Motor neuron (in vitro differentiated cells): Measurements from ENCODE around the gene ANKLE1. TPM values are rescaled to one million over a fixed set of nuclear protein-coding genes. Genes with fewer than 3 reads are reported as not detected.

Experiments
- ATAC-seq, 8 experiments: fragments of 200-7000 bp; cut with Tn5 transposase; replicated peaks in 6 of 8; 2 replicates each; pipeline ENCODE4 v1.8.0; 2021; ENCODE audit warnings: mild to moderate bottlenecking in 8 of 8, moderate library complexity in 8 of 8
- H3K27ac ChIP-seq, 2 donors: fragments of 250-450 bp; sonication (Bioruptor Pico); 2 replicates each; pipeline ENCODE4 v1.9.0; 2021; ENCODE audit warnings: antibody characterized with exemption in 2 of 2, mild to moderate bottlenecking in 2 of 2, moderate library complexity in 1 of 2
- H3K4me1 ChIP-seq, 2 donors: fragments of 250-450 bp; sonication (Bioruptor Pico); replicated peaks in 1 of 2; 2 replicates each; pipeline ENCODE4 v1.6.1; 2021; ENCODE audit warnings: antibody characterized with exemption in 2 of 2, mild to moderate bottlenecking in 2 of 2, moderate library complexity in 1 of 2
- H3K4me3 ChIP-seq, 5 donors: fragments of 250-450 bp; sonication (Bioruptor Pico); 2 replicates each; pipeline ENCODE4 v1.9.0; 2021; ENCODE audit warnings: antibody characterized with exemption in 5 of 5, mild to moderate bottlenecking in 5 of 5, moderate library complexity in 4 of 5
- WGBS, 10 experiments: fragments of 450-650 bp; shearing (Covaris generic); methylation state at CpG; one replicate each; pipeline ENCODE4 v1.0.0; 2022; 5-methylcytosine and 5-hydroxymethylcytosine counted together
- in situ Hi-C, 9 experiments: fragments of 400-800 bp; cut with MboI; loops; one replicate each; pipeline ENCODE4 v1.15.0; 2021; ENCODE audit warnings: low sequenced_read_pairs in 9 of 9, low pct_unique_long_range_greater_than_20kb in 2 of 9; ENCODE audit not compliant: unreplicated experiment in 9 of 9
- total RNA-seq, 8 experiments: library from RNA; unstranded; fragments of 300-600 nt; gene quantifications; 2 replicates each; pipeline versions ENCODE4 v1.2.3 to v1.2.4, GENCODE V29; 2022

The ANKLE1 gene
- total RNA-seq, 8 experiments from 2014 or later: 0.46 to 2.9 (median 1.4) TPM

- peak overlapping the region in 1 of 2 donors; percentile 86 for H3K27ac ChIP-seq
- in situ Hi-C loops: no loop called here
- WGBS, 10 experiments: no CpG with 5 or more reads among the region's 8 CpGs
- ATAC-seq: no peak
- peak overlapping the region; percentile 57 to 89 (median 61) for H3K4me3 ChIP-seq
- peaks cover 30 to 35% of the 10 kb centered on the region in 2 donors for H3K4me1 ChIP-seq
Observed at GRCh38 chr19:17243211-17243829, 38.4 kb upstream of the ANKLE1 start.

GRCh38 chr19:17243830-17244617 is 37.7 kb upstream of the ANKLE1 start:
- in situ Hi-C loops: no loop called here
- ATAC-seq: peak in 5 of 8 experiments; percentile 4 to 29 (median 19)
- H3K4me3 ChIP-seq: peak overlapping the region; percentile 57 to 89 (median 61)
- 0% methylated on average over 1 to 9 of the region's 52 CpGs; no CpG with 5 or more reads in 7 of the 10 experiments for WGBS, 10 experiments
- peak overlapping the region; percentile 20 to 86 for H3K27ac ChIP-seq
- peaks cover 33 to 38% of the 10 kb centered on the region in 2 donors for H3K4me1 ChIP-seq

- in situ Hi-C loops: no loop called here
- peak overlapping the region; percentile 57 to 89 (median 61) for H3K4me3 ChIP-seq
- ATAC-seq: peak in 1 of 8 experiments; percentile 1
- peaks cover 32 to 38% of the 10 kb centered on the region in 2 donors for H3K4me1 ChIP-seq
- WGBS, 10 experiments: 0% methylated on average over 1 to 6 of the region's 100 CpGs; no CpG with 5 or more reads in 7 of the 10 experiments
- peak overlapping the region; percentile 80 to 86 for H3K27ac ChIP-seq
Observed at GRCh38 chr19:17244618-17245534, 36.8 kb upstream of the ANKLE1 start.

- WGBS, 10 experiments: no CpG with 5 or more reads among the region's 72 CpGs
- H3K4me3 ChIP-seq: peak within 1 kb of the TSS; percentile 57 to 89 (median 61)
- H3K27ac ChIP-seq: peak within 1 kb of the TSS; percentile 80 to 86
- H3K4me1 ChIP-seq: peaks cover 25 to 32% of the 10 kb centered on the region in 2 donors
- peak in 5 of 8 experiments; percentile 0 to 3 (median 1) for ATAC-seq
- in situ Hi-C loops: no loop called here
Observed at GRCh38 chr19:17245535-17245984, 36.1 kb upstream of the ANKLE1 start, which contains the start of gene NR2F6. Gene NR2F6, minus strand, starts transcription at chr19:17245919. Its CDS starts 699 bp downstream, at chr19:17245220.

GRCh38 chr19:17246681-17247425 is 34.8 kb upstream of the ANKLE1 start:
- H3K4me3 ChIP-seq: peak overlapping the region; percentile 57 to 89 (median 61)
- peak in 3 of 8 experiments; percentile 41 to 53 (median 49) for ATAC-seq
- peak overlapping the region; percentile 80 to 84 for H3K27ac ChIP-seq
- in situ Hi-C loops: no loop called here
- peaks cover 23 to 32% of the 10 kb centered on the region in 2 donors for H3K4me1 ChIP-seq
- 0 to 28% (median 7%) methylated on average over 1 to 9 of the region's 21 CpGs; no CpG with 5 or more reads in 3 of the 10 experiments for WGBS, 10 experiments

- peak in 1 of 8 experiments; percentile 7 for ATAC-seq
- Histone ChIP-seq H3K4me3 (no peak overlapping the region), H3K4me1 (peaks cover 23 to 24% of the 10 kb centered on the region in 2 donors), H3K27ac (peak overlapping the region in 1 of 2 donors; percentile 84)
- 80 to 84% methylated on average over 2 to 7 of the region's 21 CpGs; no CpG with 5 or more reads in 8 of the 10 experiments for WGBS, 10 experiments
- in situ Hi-C loops: no loop called here
Observed at GRCh38 chr19:17248011-17248776, 33.5 kb upstream of the ANKLE1 start.

GRCh38 chr19:17249887-17250548 is 31.7 kb upstream of the ANKLE1 start:
- Histone ChIP-seq H3K4me3 (no peak overlapping the region), H3K27ac (no peak overlapping the region), H3K4me1 (peaks cover 19 to 22% of the 10 kb centered on the region in 2 donors)
- WGBS, 10 experiments: 88 to 100% (median 98%) methylated on average over 2 to 11 of the region's 15 CpGs; no CpG with 5 or more reads in 4 of the 10 experiments
- in situ Hi-C loops: no loop called here
- ATAC-seq: no peak

- ATAC-seq: no peak
- in situ Hi-C loops: no loop called here
- WGBS, 10 experiments: 40 to 97% (median 87%) methylated on average over 2 to 9 of the region's 10 CpGs; no CpG with 5 or more reads in 1 of the 10 experiments
- H3K4me3 ChIP-seq: no peak overlapping the region
- no peaks in the 10 kb centered on the region for H3K4me1 ChIP-seq
- no peak overlapping the region for H3K27ac ChIP-seq
Observed at GRCh38 chr19:17254636-17255035, 27.1 kb upstream of the ANKLE1 start.

- no peaks in the 10 kb centered on the region for H3K4me1 ChIP-seq
- H3K27ac ChIP-seq: no peak overlapping the region
- in situ Hi-C loops: no loop called here
- ATAC-seq: no peak
- WGBS, 10 experiments: 20 to 100% (median 83%) methylated on average over 1 to 5 of the region's 18 CpGs; no CpG with 5 or more reads in 3 of the 10 experiments
- H3K4me3 ChIP-seq: no peak overlapping the region
Observed at GRCh38 chr19:17255150-17255621, 26.5 kb upstream of the ANKLE1 start.

- no peak overlapping the region for H3K4me3 ChIP-seq
- in situ Hi-C loops: no loop called here
- ATAC-seq: no peak
- H3K4me1 ChIP-seq: no peaks in the 10 kb centered on the region
- 0 to 83% (median 55%) methylated on average over 1 to 2 of the region's 3 CpGs; no CpG with 5 or more reads in 4 of the 10 experiments for WGBS, 10 experiments
- no peak overlapping the region for H3K27ac ChIP-seq
Observed at GRCh38 chr19:17256130-17256529, 25.6 kb upstream of the ANKLE1 start.
